HG02973 (cell line): Measurements from ENCODE around the gene TTC13.

Source experiments
- ATAC-seq: cut with Tn5 transposase; IDR thresholded peaks from one replicate; pipeline ENCODE4 v1.9.1; 2021; ENCODE audit warnings: moderate library complexity; ENCODE audit not compliant: unreplicated experiment

Gene TTC13

GRCh38 chr1:230857822-230858221, 120.8 kb downstream of the TTC13 start:
- ATAC-seq, result no peak

- ATAC-seq, result no peak
Measured at GRCh38 chr1:230857077-230857476, 121.6 kb downstream of the TTC13 start.
